ENCODE measurements around the gene DTX1.

The DTX1 gene

GRCh38 chr12:113056631-113057488 lies at the start of gene DTX1:
Gene DTX1, plus strand, starts transcription at chr12:113056730. Its CDS starts 1,463 bp downstream, at chr12:113058193.
- no peak for DNase-seq

GRCh38 chr12:113007166-113007565 lies 49.4 kb upstream of the DTX1 start:
- DNase-seq: no peak

- DNase-seq: no peak
These were observed 45.8 kb upstream of the DTX1 start for GRCh38 chr12:113010701-113011100.

GRCh38 chr12:113014565-113014964 lies 42.0 kb upstream of the DTX1 start:
- DNase-seq: no peak

- no peak for DNase-seq
These were observed 39.7 kb upstream of the DTX1 start for GRCh38 chr12:113016796-113017195.

GRCh38 chr12:113019025-113019424 lies 37.5 kb upstream of the DTX1 start:
- DNase-seq: no peak

- no peak for DNase-seq
These were observed 35.0 kb upstream of the DTX1 start for GRCh38 chr12:113021500-113021899.

GRCh38 chr12:113022563-113023297 lies 33.8 kb upstream of the DTX1 start:
- DNase-seq: peak; percentile 40

GRCh38 chr12:113027726-113028125 lies 28.8 kb upstream of the DTX1 start:
- DNase-seq: no peak

GRCh38 chr12:113030875-113031525 lies 25.5 kb upstream of the DTX1 start:
- DNase-seq: peak; percentile 11

- no peak for DNase-seq
These were observed 16.6 kb upstream of the DTX1 start for GRCh38 chr12:113039911-113040445.

- no peak for DNase-seq
These were observed 15.8 kb upstream of the DTX1 start for GRCh38 chr12:113040722-113041171.

- DNase-seq: no peak
These were observed 15.0 kb upstream of the DTX1 start for GRCh38 chr12:113041560-113041959.

GRCh38 chr12:113043240-113043639 lies 13.3 kb upstream of the DTX1 start:
- no peak for DNase-seq

GRCh38 chr12:113044516-113044915 lies 12.0 kb upstream of the DTX1 start:
- DNase-seq: no peak

- peak; percentile 78 for DNase-seq
These were observed 7.8 kb upstream of the DTX1 start for GRCh38 chr12:113048716-113049127.

GRCh38 chr12:113049976-113050742 lies 6.4 kb upstream of the DTX1 start:
- no peak for DNase-seq

- no peak for DNase-seq
These were observed 5.7 kb upstream of the DTX1 start for GRCh38 chr12:113050795-113051194.

GRCh38 chr12:113051759-113052158 lies 4.8 kb upstream of the DTX1 start:
- DNase-seq: no peak

GRCh38 chr12:113052326-113052725 lies 4.2 kb upstream of the DTX1 start:
- no peak for DNase-seq

- DNase-seq: no peak
These were observed 1.5 kb upstream of the DTX1 start for GRCh38 chr12:113054948-113055486.

All from activated CD4-positive, alpha-beta T cell treated with anti-CD3 and anti-CD28 coated beads, Interleukin-2, Interleukin-6, amounts not matched to agents 100 ng/mL and 50 ng/mL, durations not matched to agents 16 hours and 8 hours (primary cell).